Activated T-cell treated with anti-CD3 and anti-CD28 coated beads, Interleukin-2, amount 50 U/mL, for 48 hours (primary cell): ENCODE results near the gene MAPK8IP2.

Source experiments
- DNase-seq, 2 experiments: peaks; one replicate each; pipeline ENCODE4 v3.0.0-alpha.2; 2020

The MAPK8IP2 gene

DNA sequence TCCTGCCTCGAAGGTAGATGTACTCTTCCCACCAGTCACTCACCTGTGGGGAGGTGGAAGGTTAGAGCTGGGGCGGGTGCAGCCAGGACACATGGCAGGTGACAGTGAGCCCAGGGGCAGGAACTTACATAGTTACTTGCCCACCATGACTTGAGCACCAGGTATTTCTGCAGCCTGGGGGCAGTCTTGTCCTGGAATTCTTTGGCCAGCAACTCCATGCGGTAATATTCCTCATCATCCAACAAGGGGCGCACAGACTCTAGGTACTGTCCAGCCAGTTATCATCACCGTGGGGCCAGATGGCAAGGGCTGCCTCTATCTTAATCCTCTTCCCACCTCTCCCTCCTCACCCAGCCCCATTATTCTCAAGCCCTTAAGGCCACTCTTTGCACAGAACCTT is 24.5 kb upstream of the MAPK8IP2 start:
- no peak for DNase-seq

DNA sequence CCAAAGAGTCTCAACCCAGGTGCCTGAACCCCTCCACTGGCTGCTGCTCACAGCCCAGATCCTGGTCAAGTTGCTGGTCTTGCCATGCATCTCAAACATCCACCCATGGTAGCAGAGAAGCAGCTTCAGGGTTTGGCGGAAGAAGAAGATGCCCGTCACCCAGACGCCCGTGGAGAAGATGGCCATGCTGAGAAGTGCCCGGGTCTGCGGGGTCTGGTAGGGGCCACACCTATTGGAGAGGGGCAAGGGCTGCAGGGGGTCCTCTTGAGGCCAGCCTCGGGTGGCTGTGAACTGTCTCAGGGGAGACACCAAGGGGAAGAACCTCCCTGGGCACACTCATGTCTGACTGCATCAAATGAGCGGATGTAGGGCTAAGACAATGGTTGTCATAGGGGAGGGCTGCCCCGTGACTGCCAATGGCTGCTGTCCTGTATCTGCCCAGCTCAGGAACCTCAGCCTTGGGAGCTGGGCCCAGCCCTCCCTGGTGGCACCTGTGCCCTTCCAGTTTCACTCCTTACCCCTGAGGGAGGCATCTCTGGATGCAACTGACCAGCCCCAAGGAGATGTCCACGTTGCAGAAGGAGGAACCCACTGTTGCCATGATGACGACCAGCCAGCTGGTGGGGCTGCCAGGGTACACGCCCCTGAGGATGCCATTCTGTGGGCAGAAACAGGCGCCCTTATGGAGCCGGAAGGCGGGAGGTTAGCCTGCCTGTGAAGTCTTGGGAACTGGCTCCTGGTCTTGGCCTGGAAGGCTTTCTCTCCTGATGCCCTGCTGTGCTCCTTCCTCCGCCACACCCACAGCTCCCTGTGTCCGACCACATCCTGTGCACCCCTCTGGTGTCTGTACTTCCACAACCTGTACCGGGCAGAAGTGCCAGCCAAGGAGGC is 23.5 kb upstream of the MAPK8IP2 start:
- no peak for DNase-seq

DNA sequence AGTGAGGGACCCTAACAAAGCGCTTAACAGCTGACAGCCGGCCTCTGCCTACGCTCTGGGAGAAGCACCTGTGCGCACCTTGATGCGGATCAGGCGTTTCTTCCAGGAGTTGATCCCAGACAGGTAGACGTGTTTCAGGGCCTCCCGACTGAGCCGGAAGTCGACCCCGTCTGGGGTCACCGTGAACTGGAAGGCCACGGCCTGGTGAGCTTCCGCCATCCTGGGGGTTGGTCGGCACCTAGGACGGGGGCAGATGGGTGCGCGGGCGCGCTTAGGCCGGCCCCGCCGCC is 23.0 kb upstream of the MAPK8IP2 start:
- no peak for DNase-seq

DNA sequence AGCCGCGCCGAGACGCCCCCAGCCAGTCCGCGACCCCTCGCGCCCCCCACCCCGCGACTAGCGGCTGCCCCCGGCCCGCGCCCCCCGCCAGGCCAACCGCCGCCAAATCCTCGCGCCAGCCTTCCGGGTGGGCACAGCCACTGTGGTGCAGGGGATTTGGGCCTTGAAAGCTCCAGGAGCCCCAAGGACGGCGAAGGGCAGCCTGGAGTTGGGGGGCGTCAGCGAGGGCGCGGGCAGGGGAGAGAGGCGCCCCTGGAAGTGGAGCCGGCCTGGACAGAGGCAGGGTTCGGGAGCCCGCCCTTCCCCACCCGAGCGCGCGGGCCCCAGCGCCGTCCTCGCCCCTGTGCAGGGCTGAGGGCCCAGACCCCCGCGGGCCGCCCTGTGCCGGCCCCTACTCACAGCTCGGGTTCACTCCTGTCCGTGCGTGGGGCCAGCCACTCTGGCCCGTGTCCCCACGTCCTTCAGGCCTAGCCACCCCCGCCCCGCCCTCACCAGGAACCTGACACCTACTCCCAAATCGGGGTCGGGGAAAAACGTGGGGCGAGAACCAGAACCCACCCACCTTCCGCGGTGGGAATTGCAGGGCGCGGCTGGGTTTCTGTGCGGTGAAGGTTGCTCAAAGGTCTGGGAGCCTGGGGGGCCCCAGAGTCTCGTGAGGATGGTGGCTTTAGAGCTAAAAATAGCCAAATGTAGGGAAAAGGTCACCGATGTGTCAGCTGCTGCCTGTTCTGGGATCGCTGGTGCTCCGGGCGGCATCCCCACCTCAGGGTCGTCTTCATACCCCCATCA is 22.4 kb upstream of the MAPK8IP2 start, which contains the start of gene CPT1B:
TSS of gene CPT1B (minus strand) at position 441 of the 789 bp plus-strand sequence. CDS start 512 bp downstream, outside the sequence.
- DNase-seq, result no peak

DNA sequence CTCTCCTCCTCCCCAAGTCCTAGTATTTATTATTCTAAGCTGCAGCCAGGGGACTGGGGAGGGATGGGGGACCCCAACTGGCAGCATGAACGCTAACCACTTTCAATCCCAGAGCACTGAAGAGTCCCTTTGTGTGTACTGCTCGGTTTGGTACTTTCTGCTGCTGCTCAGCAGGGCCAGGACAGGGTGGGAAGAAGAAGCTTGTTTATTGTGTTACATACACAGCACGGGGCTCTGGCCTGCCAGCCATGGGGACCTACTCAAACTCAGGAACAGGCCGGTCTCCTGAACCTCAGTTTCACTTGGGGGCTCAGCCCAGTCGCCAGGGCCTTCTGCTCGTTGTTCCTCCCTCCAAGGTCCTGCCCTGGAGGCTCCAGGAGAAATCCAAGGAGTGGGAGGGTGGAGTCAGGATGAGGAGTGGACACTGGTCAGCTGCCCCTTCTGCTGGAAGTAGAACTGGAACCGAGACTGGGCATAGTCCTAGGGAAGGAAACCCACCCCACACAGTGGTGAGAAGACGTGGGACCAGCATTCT is 21.8 kb upstream of the MAPK8IP2 start:
- no peak for DNase-seq

DNA sequence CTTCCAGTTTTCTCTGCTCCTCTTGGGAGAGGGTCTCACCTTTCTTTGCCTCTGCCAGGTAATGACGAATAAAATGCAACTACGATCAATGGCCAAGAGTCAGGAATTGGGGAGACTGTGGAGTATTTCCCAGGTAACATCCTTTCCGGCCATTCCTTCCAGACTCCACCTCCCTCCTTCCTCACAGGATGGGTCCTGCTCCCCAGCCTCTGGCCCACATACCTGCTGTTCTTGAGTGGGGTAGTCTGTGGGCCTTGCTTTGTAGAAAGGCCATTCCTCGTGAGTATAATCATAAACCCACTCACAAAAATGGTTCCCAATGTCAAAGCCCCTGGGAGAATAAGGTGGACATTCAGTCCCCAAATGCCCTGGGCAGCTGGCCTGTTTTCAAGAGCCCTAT is 20.8 kb upstream of the MAPK8IP2 start:
- no peak for DNase-seq

DNA sequence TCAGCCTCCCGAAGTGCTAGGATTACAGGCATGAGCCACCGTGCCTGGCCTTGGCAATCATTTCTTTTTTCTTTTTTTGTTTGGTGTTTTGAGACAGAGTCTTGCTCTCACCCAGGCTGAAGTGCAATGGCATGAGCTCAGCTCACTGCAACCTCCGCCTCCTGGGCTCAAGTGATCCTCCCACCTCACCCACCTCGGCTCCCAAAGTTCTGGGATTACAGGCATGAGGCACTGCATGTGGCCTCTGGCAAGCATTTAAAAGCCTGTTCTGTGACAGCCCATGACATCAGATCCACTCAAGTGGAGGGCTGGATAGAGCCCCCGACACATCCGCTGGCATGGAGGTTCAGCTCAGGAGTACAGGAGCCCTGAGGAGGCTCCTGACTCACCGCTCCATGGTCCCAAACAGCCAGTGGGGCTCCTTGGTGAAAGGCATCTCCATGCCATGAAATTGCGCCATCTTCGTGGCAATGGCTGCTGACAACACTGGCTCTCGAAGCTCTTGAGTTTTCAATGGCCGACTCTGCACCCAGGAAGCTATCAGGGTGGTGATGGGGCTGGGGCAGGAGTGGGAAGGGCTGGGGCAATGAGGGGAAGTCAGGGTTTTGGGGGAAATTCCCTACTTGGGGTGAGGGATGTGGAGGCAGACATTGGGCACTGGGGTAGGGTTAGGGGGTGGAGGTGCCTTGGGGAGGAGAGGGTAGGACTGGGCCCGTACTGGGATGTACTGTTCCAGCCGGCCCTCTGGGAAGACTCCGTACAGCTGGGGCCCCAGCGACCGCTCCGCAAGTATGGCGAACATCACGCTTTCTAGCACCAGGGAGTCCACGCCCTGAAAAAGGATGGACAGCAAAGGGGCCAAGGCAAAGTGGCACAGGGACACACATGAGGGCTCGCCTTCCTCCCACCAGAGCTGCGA is 19.3 kb upstream of the MAPK8IP2 start:
- no peak for DNase-seq

DNA sequence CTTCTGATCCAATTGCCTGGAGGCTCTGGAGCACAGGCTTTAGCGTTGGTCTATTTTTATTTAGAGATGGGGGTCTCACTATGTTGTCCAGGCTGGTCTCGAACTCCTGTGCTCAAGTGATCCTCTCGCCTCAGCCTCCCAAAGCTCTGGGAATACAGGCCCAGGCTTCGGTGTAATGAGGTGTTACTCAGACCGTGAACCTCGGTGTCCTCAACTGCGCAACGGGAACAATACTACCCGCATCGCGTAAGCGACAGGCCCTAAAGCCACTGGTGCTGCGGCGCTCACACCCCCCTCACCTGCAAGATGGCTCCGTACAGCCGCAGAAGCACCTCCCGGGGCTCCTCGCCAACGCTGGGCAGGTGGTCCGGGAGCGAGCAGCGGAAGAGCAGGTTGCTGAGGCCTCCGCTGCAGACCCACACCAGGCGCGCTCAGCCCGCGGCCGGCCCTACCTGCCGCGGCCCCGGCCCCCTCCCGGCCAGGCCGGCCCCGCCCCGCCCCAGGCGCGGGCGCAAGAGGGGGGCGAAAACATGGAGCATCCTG is 18.6 kb upstream of the MAPK8IP2 start:
- peak; percentile 59 to 70 for DNase-seq

DNA sequence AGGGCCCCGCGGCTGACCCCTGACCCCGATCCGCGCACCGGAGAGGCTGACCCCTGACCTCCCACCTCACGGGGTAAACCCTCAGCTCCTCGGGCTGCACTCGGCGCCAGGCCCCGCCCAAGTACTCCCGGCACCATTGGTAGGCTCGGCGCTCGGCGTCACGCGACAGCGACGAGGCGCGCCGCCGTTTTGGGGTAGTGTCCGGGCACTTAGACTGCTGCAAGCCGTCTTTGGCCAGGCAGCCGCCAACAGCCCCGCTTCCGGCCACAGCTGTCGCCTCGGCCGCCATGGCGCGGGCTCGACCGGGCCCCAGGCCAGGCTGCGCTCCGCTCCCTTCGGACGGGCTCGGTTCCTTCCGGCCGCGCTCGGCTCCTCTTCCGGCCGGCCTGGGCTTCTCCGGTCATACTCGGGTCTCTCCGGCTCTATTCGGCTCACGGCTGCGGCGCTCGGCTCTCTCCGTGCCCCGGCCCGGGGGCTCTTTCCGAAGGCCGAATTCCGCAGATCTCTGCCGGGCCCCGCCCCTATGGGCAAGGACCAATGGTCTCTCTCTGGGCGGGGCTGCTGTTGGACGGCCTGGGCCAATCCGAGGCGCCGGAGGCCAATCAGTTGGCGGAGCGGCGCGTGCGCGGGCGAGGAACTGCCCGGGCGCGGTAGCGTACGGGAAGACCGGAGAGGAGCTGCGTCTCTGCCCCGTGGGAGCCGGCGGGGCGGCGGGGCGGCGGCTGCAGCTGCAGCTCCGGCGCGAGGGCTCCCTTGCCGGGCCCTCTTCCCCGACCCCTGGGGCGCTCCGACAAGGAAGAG is 17.9 kb upstream of the MAPK8IP2 start, which contains the start of gene CHKB:
TSS of gene CHKB (minus strand) at position 357 of the 801 bp plus-strand sequence. CDS start at position 289, 68 bp downstream.
- DNase-seq, result peak; percentile 98 to 99

DNA sequence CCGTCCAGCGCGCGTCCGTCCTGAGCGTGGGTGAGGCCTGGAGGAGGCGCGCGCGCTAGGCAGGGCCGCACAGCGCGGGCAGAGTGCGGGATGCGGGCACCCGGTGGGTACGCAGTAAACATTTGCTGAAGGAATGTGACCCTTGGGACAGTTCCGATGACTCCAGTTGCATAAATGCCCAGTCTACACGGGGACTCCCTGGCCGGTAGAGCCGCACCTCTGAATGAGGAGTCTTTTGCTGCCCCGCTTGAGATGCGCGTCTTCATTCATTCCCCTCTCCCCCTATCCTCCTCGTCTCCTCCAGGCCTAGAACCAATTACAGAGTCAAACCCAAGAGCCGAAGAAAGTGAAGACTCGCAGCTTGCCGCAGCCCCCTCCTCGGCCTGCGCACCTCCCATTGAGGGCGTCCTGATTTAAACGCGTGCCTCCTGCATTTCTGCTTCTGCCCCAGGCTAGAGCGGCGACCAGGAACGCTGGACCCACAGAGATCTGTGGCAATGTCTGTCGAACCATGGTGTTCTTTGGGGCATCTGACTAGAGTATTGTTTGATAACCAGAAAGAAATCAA is 17.2 kb upstream of the MAPK8IP2 start:
- DNase-seq, result no peak

DNA sequence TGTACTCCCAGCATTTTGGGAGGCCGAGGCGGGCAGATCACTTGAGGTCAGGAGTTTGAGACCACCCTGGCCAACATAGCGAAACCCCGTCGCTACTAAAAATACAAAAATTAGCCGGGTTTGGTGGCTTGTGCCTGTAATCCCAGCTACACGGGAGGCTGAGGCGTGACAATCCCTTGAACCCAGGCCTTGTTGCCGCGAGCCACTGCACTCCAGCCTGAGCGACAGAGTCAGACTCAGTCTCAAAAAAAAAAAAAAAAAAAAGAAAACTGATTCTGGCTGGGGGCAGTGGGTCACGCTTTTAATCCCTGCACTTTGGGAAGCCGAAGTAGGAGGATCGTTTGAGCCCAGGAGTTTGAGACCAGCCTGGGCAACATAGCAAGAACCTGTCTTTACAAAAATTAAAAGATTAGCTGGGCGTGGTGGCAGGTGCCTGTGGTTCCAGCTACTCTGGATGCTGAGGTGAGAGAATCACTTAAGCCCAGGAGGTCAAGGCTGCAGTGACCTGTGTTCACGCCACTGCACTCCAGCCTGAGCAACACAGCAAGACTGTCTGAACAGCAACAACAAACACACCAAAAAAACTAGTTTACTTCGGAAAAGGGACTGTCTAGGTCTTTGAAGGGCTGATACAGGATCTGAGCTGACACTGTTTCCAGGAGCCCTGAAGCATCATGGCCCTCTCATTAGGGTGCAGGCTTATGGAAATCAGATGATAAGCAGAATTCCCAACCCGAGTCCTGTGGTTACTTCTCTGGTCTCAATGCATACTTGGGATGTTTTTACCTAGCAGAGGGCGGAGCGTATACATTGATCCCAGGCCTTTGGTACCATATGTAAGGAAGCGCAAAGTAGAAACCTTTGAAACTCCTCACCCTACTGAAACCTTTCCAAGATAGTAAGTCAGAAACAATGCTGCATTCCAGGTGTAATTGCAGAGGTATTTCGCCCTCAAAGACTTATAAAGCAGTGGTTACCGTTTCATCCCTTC is 16.2 kb upstream of the MAPK8IP2 start:
- no peak for DNase-seq

DNA sequence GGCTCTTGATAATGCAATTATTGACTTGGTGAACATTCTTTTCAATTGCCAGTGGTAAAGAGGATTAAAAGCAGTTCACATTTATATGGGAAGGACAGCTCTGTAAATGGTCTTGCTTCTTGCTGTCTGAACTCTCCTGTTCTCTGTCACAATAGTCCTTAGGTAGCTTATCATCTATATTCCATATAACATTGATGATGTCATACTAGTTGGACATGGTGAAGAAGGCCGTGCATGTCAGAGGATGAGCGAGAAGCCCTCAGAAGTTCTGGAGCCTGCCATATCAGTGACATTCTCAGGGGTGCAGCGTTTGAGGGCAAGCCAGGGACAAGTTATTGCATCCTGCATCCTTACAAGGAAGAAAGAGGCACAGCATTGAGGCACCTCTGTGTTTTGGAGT is 15.4 kb upstream of the MAPK8IP2 start:
- DNase-seq, result no peak

DNA sequence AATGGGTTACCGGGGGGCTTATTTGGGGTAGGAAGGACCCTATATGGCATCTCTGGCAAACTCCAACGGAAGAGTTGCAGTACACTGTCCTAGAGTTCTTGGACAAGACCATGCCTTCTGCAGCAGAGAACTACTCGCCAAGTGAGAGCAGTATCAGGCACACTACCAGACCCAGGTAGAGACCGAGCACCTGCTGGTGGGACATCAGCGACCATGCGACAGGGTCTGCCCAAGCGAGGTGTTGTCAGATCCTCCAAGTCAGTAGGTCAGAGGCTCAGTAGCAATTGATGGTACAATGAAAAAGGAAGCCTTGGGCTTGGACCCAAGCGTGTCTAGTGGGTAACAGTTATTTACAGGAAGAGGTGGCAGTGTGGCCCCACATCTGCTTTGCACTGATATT is 14.8 kb upstream of the MAPK8IP2 start:
- no peak for DNase-seq

DNA sequence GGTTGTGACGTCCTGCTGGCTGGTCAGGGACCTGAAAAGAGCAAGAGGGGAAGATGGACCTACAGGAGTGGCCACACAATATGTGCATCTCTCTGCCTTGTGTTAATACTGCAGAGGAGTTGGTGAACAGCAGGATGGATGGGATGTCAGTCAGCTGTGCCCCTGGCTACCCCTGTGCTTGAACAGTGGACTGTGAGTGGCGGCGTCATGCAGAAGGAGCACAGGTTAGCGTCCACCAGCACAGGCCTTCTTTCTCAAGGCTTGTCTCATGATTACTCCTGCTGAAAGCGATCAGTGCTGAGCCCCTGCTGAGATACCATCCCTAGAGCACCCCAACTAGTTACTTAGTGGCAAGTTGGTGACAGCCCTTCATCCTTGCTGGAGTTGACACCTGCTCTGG is 14.2 kb upstream of the MAPK8IP2 start:
- no peak for DNase-seq

DNA sequence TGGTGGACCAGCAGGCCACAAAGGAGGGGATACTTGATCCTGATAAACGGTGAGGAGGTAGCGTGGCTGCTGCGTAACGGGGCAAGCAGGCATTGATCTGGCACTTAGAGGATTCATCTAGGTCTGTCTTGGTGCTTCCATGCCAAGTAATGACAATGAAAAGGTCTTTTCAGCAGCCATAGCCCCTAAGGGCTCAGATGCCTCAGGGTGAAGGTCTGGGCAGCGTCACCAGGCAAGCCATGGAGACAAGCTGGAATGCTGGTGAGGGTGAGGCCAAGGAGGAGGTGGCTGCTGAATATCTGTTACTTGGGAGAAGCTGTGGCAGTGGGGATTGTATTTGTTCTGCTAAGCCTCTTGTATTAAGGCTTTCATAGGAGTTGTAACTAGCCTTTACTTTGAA is 13.2 kb upstream of the MAPK8IP2 start:
- no peak for DNase-seq

DNA sequence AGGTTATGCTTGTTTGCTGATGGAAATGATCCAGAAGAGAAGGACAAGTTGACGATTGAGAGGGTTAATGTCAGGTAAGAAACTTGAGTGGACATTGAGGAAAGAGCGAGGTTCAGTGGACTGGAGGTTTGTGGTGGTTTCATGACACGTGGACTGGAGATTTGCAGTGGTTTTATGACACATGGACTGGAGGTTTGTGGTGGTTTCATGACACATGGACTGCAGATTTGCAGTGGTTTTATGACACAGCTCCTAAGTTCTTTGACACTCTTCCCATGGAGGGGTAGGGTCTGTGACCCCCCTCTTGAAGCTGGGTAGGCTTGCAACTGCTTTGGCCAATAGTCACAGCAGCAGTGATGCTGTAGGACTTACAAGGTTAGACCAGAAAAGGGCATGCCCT is 5.4 kb upstream of the MAPK8IP2 start:
- DNase-seq, result no peak

DNA sequence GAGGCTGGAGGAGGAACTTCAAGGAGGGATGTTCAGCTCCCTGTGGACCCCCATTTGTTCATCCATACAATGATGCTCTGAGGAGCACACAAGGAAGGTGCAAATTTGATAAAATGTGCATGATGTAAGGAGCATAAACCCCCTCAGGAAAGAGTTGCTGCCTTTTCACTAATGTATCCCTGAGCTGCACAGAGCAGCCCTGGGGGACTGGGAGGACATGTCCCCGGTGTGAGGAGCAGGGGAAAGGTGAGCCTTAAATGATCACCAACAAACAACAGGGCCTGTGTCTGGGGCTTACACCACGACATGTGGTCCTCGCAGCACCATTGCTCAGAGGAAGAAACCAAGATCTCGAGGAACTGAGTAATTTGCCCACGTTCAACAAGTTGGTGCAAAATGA is 3.5 kb upstream of the MAPK8IP2 start:
- DNase-seq, result no peak

DNA sequence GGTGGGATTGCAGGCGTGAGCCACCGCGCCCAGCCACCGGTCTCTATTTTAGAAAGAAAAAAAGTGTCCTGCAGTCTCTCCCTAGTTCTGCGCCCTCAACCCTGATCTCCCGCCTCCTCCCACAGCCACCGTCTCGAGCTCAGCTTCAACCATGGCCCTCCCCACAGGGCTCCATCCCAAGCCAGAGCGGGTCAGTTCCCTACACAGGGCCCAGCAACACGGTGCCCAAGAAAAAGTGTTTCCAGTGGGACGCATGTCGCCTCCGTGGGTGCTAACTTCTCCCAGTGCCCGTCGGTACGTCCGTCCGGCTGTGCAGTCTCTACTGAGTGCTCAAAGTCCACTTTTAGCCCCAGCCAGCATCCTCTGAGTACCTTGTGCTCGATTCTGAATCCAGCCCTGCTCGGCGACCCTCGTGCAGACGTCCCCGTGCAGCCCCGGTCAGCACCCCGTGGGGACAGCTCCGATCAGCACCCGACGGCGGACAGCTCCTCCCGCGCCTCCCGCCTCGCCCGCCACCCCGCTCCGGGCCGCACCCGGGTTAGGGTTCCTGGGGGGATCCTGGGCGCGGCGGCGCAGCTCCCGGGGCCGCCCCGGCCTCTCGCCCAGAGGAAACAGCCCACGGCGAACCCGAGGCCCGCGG is 657 bp upstream of the MAPK8IP2 start:
- DNase-seq, result peak; percentile 61 to 72

DNA sequence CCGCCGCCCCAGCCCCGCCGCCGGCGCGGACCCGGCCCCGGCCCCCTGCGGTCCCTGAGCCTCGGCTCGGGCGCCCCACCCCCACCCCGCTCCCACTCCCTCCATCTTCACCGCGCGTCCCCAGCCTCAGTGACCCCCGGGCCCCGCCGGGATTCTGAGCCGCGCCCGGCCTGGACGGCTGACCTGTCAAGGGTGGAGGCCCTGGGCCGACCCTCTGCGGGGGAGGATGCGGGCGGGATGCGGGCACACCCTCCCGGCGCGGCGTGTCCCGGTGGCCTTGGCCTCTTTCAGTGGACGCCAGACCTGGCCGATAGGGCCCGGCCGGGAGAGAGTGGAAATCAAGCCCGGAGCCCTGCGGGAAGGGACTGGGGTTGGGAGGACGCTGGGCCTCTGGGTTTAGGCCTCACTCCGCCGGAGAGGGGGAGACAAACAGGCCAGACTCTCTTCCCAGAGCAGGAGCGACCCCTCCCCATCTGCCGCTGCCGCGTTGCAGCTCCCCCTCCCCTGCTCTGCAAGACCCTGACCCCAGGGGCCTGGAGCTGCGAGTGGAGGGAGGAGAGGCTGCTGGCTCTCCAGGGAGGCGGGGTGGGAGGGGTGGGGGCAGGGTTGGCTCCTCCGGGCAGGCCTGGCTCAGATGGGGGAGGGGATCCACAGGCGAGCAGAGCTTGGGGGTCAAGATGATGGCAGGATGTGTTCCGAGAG is 525 bp downstream of the MAPK8IP2 start:
- DNase-seq, result no peak
